T-helper 1 cell treated with Interleukin-12 subunit alpha and Interleukin-12 subunit beta and Interleukin-4 antibody, amounts not matched to agents 30 ng/mL and 1 ng/mL, for 36 hours (primary cell): Measurements from ENCODE around the gene CAVIN2. TPM values are rescaled to one million over a fixed set of nuclear protein-coding genes. Genes with fewer than 3 reads are reported as not detected.
"Not testable (repeated sequence)": the region's sequence is repeated elsewhere in the genome, so short reads cannot be mapped to it uniquely, and the experiment has no call there.

Experiments
- intact Hi-C: fragments of 100-400 bp; cut with micrococcal nuclease; formaldehyde crosslinking; loops from one replicate; pipeline ENCODE4 v1.15.1; 2024
- total RNA-seq: library from RNA; stranded (reverse); gene quantifications from 2 replicates; pipeline ENCODE4 v1.2.3, GENCODE V29; 2022

Gene CAVIN2
- total RNA-seq, 1 donor from 2014 or later, result not detected

DNA sequence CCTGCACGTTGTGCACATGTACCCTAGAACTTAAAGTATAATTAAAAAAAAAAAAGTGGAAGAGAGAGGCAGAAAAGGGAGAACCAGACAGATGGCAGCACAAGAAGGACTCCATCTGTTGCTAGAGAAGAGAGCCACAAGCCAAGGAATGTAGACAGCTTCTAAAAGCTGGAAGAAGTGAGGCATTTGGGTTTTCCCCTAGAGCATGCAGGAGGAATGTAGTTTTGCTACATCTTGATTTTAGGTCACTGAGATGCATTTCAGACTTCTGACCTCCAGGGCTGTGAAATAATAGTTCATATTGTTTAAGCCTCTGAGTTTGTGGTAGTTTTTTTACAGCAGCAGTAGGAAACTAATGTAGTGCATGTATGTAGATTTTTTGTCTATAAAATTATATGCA lies 46.0 kb downstream of the CAVIN2 start:
- intact Hi-C loops, result no loop called here

DNA sequence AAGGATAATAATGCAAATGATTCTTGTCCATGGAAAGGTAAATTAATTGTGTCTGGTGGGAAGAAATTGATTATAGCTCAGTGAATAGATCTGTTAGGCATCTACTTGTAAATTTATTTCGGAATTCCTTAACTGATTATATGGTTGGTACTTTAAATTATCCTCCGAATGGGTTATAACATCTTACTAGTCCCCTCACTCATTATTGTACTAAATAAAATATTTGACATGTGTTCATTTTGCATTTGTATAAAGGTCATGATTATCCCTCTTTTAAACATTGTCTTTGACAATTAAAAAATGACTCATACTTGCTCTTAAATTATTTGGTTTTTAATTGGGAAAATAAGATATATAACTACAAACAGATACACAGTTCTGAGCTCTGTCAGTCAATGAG lies 47.4 kb downstream of the CAVIN2 start:
- intact Hi-C loops, result no loop called here

DNA sequence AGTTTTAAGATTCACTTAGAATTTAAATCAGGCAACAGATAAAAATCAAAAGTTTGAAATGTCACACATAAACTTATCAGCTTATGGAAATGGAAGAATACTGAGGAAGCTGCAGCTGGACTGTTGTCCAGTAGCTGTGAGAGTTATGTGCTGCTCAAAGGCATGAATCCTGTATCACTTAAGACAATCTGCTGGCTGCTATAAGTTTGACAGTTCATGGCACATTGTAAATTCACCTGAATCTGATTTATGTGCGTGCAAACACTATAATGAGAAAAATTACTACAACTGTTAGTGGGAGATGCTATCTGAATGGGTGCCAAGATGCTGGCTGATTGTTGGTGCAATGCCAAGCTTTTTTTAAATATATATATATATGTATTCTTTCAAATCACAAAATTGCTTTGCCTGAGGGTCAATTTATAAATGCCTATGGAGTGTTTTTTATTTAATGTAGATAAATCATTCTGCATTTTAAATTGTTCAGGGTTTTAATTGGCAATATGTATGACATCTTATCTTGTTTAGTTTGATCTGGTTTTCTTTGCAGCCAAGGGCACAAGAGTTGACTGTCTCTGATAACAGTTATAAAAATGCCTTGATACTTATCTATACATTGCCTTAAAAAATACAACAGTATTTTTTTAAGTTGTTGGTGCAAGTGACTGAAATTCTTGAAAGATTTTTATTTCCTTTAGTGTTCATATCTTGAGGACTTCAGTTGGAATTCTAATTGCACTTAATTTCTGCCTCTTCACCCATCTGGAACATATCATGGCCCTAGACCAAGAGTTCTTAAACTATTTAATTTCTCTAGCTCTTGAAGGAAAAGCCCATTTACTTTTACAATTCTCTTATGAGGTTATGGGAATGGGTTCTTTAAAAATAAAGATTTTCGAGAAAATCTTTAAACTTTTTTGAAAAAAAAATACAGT lies 48.7 kb downstream of the CAVIN2 start:
- intact Hi-C loops, result no loop called here

DNA sequence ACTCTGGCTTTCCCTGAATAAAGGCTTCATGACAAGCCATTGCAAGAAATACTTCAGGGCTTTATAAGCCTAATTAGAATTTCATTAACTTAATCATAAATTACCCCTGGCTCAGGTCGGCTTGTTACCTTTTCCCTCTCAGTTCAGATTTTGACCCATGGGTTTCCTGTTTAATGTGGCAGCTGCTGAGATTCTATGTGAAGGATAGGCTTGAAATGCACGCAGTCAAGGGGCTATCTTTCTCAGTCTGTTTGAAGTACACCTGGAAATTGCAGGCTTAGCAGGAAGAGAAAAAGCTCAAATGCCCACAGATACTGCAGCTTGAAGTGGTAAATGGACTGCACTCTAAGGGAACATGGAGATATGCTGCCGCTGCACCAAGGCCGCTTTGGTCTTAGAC lies 49.4 kb downstream of the CAVIN2 start:
- intact Hi-C loops, result no loop called here

DNA sequence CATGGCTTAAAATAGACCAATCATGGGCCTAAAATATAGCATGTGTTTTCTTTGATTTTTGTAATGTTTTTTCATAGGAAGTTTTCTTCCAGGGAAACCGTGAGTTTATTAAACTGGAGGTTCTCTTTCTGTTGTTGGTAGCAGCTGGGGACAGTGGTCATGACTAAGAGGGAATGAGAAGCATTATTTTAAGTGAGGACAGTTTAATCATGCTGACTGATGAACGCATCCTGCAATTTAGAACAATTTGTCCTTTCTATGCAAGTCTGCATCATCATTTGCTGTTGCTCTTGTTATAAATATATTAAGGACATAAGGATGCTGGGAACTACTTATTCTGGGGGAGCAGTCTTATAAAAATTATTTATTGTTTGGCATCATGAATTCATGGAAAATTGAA lies 51.2 kb downstream of the CAVIN2 start:
- intact Hi-C loops, result no loop called here

DNA sequence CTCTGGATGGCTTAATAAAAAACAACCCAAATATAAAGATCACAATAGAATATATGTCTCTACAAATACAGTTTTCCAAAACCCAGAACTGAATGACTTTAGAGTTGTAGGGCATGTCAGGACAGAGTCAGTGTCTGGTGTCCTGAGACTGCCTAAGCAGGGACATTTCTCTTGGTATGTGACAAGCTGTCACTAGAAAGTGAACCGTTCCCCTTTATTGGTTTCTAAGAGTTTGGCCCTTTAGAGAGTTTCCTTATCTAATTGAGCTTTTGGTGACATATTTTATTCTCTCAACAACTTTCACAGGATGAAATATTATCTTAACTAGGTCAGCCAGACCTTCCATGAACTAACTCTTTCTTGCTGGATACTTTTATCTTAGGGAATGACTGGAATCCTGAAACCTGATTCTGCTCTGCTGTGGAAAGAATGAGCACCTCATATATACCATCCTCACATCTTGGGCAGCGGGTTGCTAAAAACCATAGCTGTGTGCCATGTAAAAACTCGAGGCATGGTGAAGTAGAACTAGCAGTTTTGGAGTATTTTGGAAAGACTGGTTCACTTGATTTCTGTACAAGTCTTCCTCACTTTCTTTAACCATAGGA lies 54.8 kb downstream of the CAVIN2 start:
- intact Hi-C loops, result no loop called here

DNA sequence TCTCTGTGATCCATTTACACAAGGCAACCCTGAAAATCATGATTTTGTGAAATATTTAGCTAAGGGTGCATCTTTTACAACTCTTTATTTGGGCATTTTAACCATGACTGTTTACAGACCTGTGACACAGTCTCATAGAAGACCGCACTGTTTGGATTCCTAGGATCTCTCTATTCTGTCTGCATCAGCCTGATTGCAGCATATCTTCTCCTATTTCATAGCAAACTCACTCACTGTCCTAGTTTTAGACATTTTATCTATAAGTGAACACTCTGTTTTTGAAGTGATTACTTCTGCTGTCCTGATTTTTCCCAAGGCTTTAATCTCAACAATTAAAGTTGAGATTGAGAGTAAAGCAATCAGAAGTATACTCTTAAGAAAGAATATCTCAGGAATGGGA lies 56.2 kb downstream of the CAVIN2 start:
- intact Hi-C loops, result no loop called here

DNA sequence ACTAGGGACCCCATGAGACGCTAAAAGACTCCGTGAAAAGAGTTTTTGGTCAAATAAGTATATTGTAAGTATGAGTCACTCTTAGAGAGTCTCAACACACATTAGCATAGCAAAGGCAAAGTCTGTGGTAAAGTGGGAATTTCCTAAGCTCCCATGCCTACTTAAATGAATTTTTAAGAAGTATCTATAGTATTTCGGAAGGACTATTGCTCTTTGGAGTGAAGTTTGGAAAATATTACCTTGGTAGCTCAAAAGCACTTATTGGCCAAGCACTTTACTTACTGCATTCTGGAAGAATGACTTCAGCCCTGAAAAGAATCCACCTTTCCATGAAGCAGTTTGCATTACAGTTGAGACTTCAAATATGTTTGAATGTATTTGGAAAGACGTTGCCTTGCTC lies 57.1 kb downstream of the CAVIN2 start:
- intact Hi-C loops, result no loop called here

DNA sequence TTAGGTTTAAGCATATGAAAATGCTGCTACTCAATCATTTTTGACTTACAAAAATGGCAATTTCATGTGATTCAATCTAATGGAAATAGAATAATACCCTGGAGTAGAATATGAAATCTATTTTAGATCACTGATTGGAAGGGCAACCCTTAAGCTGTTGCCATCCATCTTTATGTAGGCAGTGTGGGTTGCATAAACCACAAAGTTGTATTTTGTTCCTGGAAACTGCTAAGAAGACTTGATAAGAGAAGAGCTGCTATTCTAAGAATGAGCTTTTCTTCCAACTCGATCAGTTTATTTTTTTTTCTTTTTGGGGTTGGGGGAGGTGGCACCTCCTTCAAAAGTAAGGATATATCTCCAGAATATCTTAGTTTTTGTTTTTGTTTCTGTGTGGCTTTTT lies 60.2 kb downstream of the CAVIN2 start:
- intact Hi-C loops, result no loop called here

DNA sequence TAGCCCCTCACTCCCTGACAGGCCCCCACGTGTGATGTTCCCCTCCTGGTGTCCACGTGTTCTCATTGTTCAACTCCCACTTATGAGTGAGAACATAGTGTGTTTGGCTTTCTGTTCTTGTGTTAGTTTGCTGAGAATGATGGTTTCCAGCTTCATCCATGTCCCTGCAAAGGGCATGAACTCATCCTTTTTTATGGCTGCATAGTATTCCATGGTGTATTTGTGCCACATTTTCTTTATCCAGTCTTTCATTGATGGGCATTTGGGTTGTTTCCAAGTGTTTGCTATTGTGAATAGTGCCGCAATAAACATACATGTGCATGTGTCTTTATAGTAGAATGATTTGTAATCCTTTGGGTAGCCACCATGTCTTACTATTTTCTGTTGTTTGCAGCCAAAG lies 61.2 kb downstream of the CAVIN2 start:
- intact Hi-C loops, result not testable (repeated sequence)

Other genes with a start within 250 kb of the CAVIN2 start
- gene NABP1, start 169.0 kb downstream of the CAVIN2 start, total RNA-seq, result 82.4 and 88.7 TPM in 2 replicates